Mesenchymal stem cell (in vitro differentiated cells and primary cell): ENCODE data around the gene PDE11A.

Experiments
- DNase-seq: peaks from one replicate; pipeline ENCODE4 v3.0.0-alpha.2; 2013
- H2AFZ ChIP-seq: one replicate; pipeline ENCODE4 v1.6.1; 2013; ENCODE audit warnings: low read depth, mild to moderate bottlenecking, control low read depth, inconsistent platforms, low read length, moderate library complexity
- H2AK5ac ChIP-seq: 2 replicates; pipeline ENCODE4 v1.6.1; 2013; ENCODE audit warnings: low read length, moderate library complexity, mild to moderate bottlenecking, inconsistent platforms; ENCODE audit not compliant: severe bottlenecking
- H2BK120ac ChIP-seq: one replicate; pipeline ENCODE4 v1.6.1; 2013; ENCODE audit warnings: low read depth, mild to moderate bottlenecking, inconsistent platforms, low read length, moderate library complexity
- H2BK12ac ChIP-seq, 2 experiments: one replicate each; pipeline ENCODE4 v1.6.1; 2013; ENCODE audit warnings: inconsistent platforms in 2 of 2, low read length in 2 of 2, mild to moderate bottlenecking in 2 of 2, moderate library complexity in 2 of 2, control low read depth in 1 of 2
- H2BK15ac ChIP-seq: one replicate; pipeline ENCODE4 v1.6.1; 2013; ENCODE audit warnings: mild to moderate bottlenecking, low read depth, inconsistent platforms; ENCODE audit not compliant: poor library complexity, severe bottlenecking
- H2BK5ac ChIP-seq: 2 replicates; pipeline ENCODE4 v1.6.1; 2013; ENCODE audit warnings: low read depth, mild to moderate bottlenecking, low read length, control low read depth, inconsistent platforms; ENCODE audit not compliant: poor library complexity, severe bottlenecking
- H3K14ac ChIP-seq, 2 experiments: one replicate each; pipeline ENCODE4 v1.6.1; 2013; ENCODE audit warnings: inconsistent platforms in 2 of 2, low read length in 2 of 2, control low read depth in 1 of 2, mild to moderate bottlenecking in 1 of 2, moderate library complexity in 1 of 2
- H3K18ac ChIP-seq, 2 experiments: one replicate each; pipeline ENCODE4 v1.6.1; 2013; ENCODE audit warnings: inconsistent platforms in 2 of 2, low read length in 2 of 2, control low read depth in 1 of 2, low read depth in 1 of 2, mild to moderate bottlenecking in 1 of 2
- H3K23ac ChIP-seq, 2 experiments: one replicate each; pipeline ENCODE4 v1.6.1; 2013; ENCODE audit warnings: inconsistent platforms in 2 of 2, low read length in 2 of 2, mild to moderate bottlenecking in 2 of 2, moderate library complexity in 2 of 2, control low read depth in 1 of 2
- H3K27ac ChIP-seq: 2 replicates; pipeline ENCODE4 v1.5.1; 2013; ENCODE audit warnings: mild to moderate bottlenecking, moderate library complexity, low read length, control low read depth, inconsistent platforms; ENCODE audit not compliant: poor library complexity, severe bottlenecking
- H3K27me3 ChIP-seq, 2 experiments: 2 replicates each; pipeline versions ENCODE4 v1.6.1 to v1.7.0; 2013; ENCODE audit warnings: low read length in 2 of 2, mild to moderate bottlenecking in 2 of 2, moderate library complexity in 2 of 2, control low read depth in 1 of 2, inconsistent platforms in 1 of 2; ENCODE audit not compliant: control insufficient read depth in 1 of 2, insufficient read depth in 1 of 2
- H3K36me3 ChIP-seq, 2 experiments: 2 replicates each; pipeline versions ENCODE4 v1.6.1 to v1.7.0; 2013; ENCODE audit warnings: low read length in 2 of 2, control low read depth in 1 of 2, inconsistent platforms in 1 of 2, low read depth in 1 of 2, mild to moderate bottlenecking in 1 of 2; ENCODE audit not compliant: insufficient read depth in 2 of 2, control insufficient read depth in 1 of 2
- H3K4ac ChIP-seq, 2 experiments: one replicate each; pipeline ENCODE4 v1.6.1; 2013; ENCODE audit warnings: inconsistent platforms in 2 of 2, low read length in 2 of 2, mild to moderate bottlenecking in 2 of 2, moderate library complexity in 2 of 2, control low read depth in 1 of 2, low read depth in 1 of 2
- H3K4me1 ChIP-seq: 2 replicates; pipeline ENCODE4 v1.6.1; 2013; ENCODE audit warnings: low read depth, low read length, control low read depth; ENCODE audit not compliant: control insufficient read depth, insufficient read depth
- H3K4me2 ChIP-seq: 2 replicates; pipeline ENCODE4 v1.6.1; 2013; ENCODE audit warnings: low read length, mild to moderate bottlenecking, inconsistent platforms; ENCODE audit not compliant: poor library complexity, severe bottlenecking
- H3K4me3 ChIP-seq, 2 experiments: 2 replicates each; pipeline versions ENCODE4 v1.5.1 to v1.7.0; 2013; ENCODE audit warnings: low read length in 2 of 2, mild to moderate bottlenecking in 2 of 2, control low read depth in 1 of 2, low read depth in 1 of 2; ENCODE audit not compliant: insufficient read depth in 1 of 2
- H3K79me1 ChIP-seq: replicated peaks from 2 replicates; pipeline ENCODE4 v1.6.1; 2013; ENCODE audit warnings: mild to moderate bottlenecking, control low read depth, low read length, inconsistent platforms; ENCODE audit not compliant: poor library complexity, severe bottlenecking
- H3K9ac ChIP-seq: 2 replicates; pipeline ENCODE4 v1.7.0; 2013; ENCODE audit warnings: mild to moderate bottlenecking, low read length, moderate library complexity
- H3K9me3 ChIP-seq: 2 replicates; pipeline ENCODE4 v1.7.0; 2013; ENCODE audit warnings: mild to moderate bottlenecking, low read length; ENCODE audit not compliant: control insufficient read depth
- H4K8ac ChIP-seq: one replicate; pipeline ENCODE4 v1.6.1; 2013; ENCODE audit warnings: inconsistent platforms, mild to moderate bottlenecking, low read length, moderate library complexity
- H4K91ac ChIP-seq: one replicate; pipeline ENCODE4 v1.6.1; 2013; ENCODE audit warnings: mild to moderate bottlenecking, low read length, inconsistent platforms
- WGBS: methylation state at CpG from one replicate; pipeline ENCODE4 v1.1.7; 2013; ENCODE audit warnings: mixed read lengths; 5-methylcytosine and 5-hydroxymethylcytosine counted together

Gene PDE11A

DNA sequence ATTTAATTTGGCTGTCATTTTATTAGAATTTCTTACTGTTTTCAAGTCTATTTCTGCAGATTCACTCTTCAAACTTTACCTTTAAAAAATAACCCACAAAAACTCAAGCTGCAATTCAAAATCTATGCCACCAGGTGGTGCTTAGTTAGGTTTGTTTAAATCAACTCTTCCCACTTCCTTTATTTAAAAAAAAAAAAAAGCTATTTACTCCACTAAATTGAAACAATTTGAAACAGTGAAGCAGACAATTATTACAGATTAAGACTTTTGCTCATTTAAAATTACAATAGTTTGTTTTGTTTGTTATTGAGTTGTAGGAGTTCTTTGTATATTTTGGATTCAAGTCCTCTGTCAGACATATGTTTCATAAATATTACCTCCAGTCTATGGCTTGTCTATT lies 300.0 kb downstream of the PDE11A start:
- no peak overlapping the region for H2BK120ac ChIP-seq
- no peak overlapping the region for H3K9ac ChIP-seq
- no peak overlapping the region for H3K4me3 ChIP-seq
- no peak overlapping the region for H4K8ac ChIP-seq
- no peak overlapping the region for H3K4ac ChIP-seq
- H2AK5ac ChIP-seq = no peak overlapping the region
- H3K4me2 ChIP-seq = no peak overlapping the region
- H3K36me3 ChIP-seq = no peaks in the 10 kb centered on the region
- H2BK15ac ChIP-seq = no peak overlapping the region
- H3K9me3 ChIP-seq = no peaks in the 10 kb centered on the region
- H3K18ac ChIP-seq = no peak overlapping the region
- no peak overlapping the region for H3K23ac ChIP-seq
- H4K91ac ChIP-seq = no peak overlapping the region
- no peak overlapping the region for H2AFZ ChIP-seq
- peaks cover 2% of the 10 kb centered on the region for H3K4me1 ChIP-seq
- H2BK12ac ChIP-seq = no peak overlapping the region
- DNase-seq = peak; percentile 56
- no peak overlapping the region for H2BK5ac ChIP-seq
- H3K79me1 ChIP-seq = no peaks in the 10 kb centered on the region
- peaks cover 4 to 22% of the 10 kb centered on the region in 2 experiments for H3K27me3 ChIP-seq
- H3K14ac ChIP-seq = no peak overlapping the region
- H3K27ac ChIP-seq = no peak overlapping the region

DNA sequence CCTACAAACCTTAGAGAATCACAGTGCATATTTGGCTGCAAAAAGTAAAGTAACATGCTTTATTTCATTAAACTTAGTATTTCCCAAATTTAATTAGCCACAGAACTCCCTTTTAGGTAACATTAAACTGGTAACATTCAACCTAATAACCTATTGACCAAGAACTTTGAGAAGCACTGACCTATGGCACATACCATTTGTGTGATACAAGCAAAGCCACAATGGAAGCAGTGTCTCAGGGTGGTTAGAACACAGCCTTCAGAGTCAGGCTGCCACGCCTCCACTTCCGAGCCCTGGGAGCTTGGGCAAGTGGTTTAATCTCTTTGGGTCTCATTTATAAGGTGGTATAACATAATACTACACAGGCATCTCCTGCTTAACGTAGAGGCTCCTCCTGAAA lies 301.4 kb downstream of the PDE11A start:
- H3K23ac ChIP-seq = no peak overlapping the region
- H3K27ac ChIP-seq = no peak overlapping the region
- no peak overlapping the region for H2BK5ac ChIP-seq
- H2AK5ac ChIP-seq = no peak overlapping the region
- H2BK120ac ChIP-seq = no peak overlapping the region
- H2AFZ ChIP-seq = no peak overlapping the region
- H3K18ac ChIP-seq = no peak overlapping the region
- no peak overlapping the region for H3K9ac ChIP-seq
- no peak overlapping the region for H3K4ac ChIP-seq
- H3K14ac ChIP-seq = no peak overlapping the region
- no peak overlapping the region for H2BK12ac ChIP-seq
- no peaks in the 10 kb centered on the region for H3K79me1 ChIP-seq
- H3K4me1 ChIP-seq = peaks cover 2% of the 10 kb centered on the region
- no peaks in the 10 kb centered on the region for H3K36me3 ChIP-seq
- H3K27me3 ChIP-seq = peaks cover 4 to 22% of the 10 kb centered on the region in 2 experiments
- no peak overlapping the region for H2BK15ac ChIP-seq
- no CpG with 5 or more reads among the region's 3 CpGs for WGBS
- H3K4me2 ChIP-seq = no peak overlapping the region
- no peak for DNase-seq
- H3K4me3 ChIP-seq = no peak overlapping the region
- no peak overlapping the region for H4K8ac ChIP-seq
- H4K91ac ChIP-seq = no peak overlapping the region
- no peaks in the 10 kb centered on the region for H3K9me3 ChIP-seq

- H3K18ac ChIP-seq = no peak overlapping the region
- DNase-seq = no peak
- over 99% methylated on average over 2 of the region's 2 CpGs for WGBS
- H3K9ac ChIP-seq = no peak overlapping the region
- no peak overlapping the region for H2BK12ac ChIP-seq
- H3K27ac ChIP-seq = no peak overlapping the region
- H2AK5ac ChIP-seq = no peak overlapping the region
- no peak overlapping the region for H2BK5ac ChIP-seq
- no peak overlapping the region for H2AFZ ChIP-seq
- H3K4ac ChIP-seq = no peak overlapping the region
- H3K4me1 ChIP-seq = peaks cover 7% of the 10 kb centered on the region
- no peak overlapping the region for H2BK120ac ChIP-seq
- no peak overlapping the region for H3K23ac ChIP-seq
- no peaks in the 10 kb centered on the region for H3K9me3 ChIP-seq
- H4K8ac ChIP-seq = no peak overlapping the region
- no peak overlapping the region for H4K91ac ChIP-seq
- H2BK15ac ChIP-seq = no peak overlapping the region
- H3K79me1 ChIP-seq = no peaks in the 10 kb centered on the region
- H3K27me3 ChIP-seq = peaks cover 3% of the 10 kb centered on the region in 2 experiments
- no peak overlapping the region for H3K4me3 ChIP-seq
- H3K36me3 ChIP-seq = no peaks in the 10 kb centered on the region
- H3K4me2 ChIP-seq = no peak overlapping the region
- no peak overlapping the region for H3K14ac ChIP-seq
Observed at GRCh38 chr2:177767768-177768167, 304.8 kb downstream of the PDE11A start.

DNA sequence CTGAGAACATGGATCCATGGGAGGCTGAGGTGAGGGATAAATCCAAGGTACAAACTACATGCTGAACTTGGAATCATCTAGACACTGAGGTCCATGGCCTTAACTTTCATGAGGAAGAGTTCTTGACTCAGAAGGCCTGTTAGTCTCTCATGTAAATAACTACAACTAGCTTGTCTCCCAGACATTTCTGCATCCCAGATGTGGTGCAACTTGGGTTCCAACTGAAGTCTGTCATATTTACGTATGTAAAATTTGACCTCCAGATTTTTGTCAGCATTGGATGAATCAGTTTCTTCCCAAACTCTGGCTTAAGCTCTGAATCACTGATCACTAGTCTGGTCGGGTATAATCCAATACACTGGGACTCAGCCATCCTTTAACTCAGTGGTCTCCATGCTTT lies 306.9 kb downstream of the PDE11A start:
- Histone ChIP-seq H2BK5ac (no peak overlapping the region), H2AK5ac (no peak overlapping the region), H3K14ac (no peak overlapping the region), H3K4me2 (no peak overlapping the region), H4K91ac (no peak overlapping the region), H3K9ac (no peak overlapping the region), H3K18ac (no peak overlapping the region), H3K4me3 (no peak overlapping the region), H3K23ac (no peak overlapping the region), H3K9me3 (no peaks in the 10 kb centered on the region), H2BK15ac (no peak overlapping the region), H4K8ac (no peak overlapping the region), H3K4me1 (peaks cover 5% of the 10 kb centered on the region), H3K36me3 (no peaks in the 10 kb centered on the region), H3K27ac (no peak overlapping the region), H3K79me1 (no peaks in the 10 kb centered on the region), H2BK12ac (no peak overlapping the region), H3K4ac (no peak overlapping the region), H2BK120ac (no peak overlapping the region), H3K27me3 (peaks cover 8 to 13% of the 10 kb centered on the region in 2 experiments), H2AFZ (no peak overlapping the region)
- WGBS = 92% methylated on average over 2 of the region's 2 CpGs
- DNase-seq = no peak
